HEK293T (cell line): ENCODE results near the gene UBE2Z.
A peak's percentile ranks its signal among the peaks of the same experiment; 100 is the strongest.

Experiments used
- BHLHE40 ChIP-seq: fragments of 450-650 bp; IDR thresholded peaks from 2 replicates; pipeline ENCODE4 v1.6.1; 2016; ENCODE audit warnings: mild to moderate bottlenecking, moderate library complexity, borderline replicate concordance
- CTBP1 ChIP-seq: fragments of 450-650 bp; IDR thresholded peaks from 2 replicates; pipeline ENCODE4 v1.6.1; 2016; ENCODE audit warnings: borderline replicate concordance
- ELF4 ChIP-seq: fragments of 450-650 bp; IDR thresholded peaks from 2 replicates; pipeline ENCODE4 v1.6.1; 2017; ENCODE audit warnings: antibody characterized with exemption
- FOXA1 ChIP-seq: fragments of 450-650 bp; IDR thresholded peaks from 2 replicates; pipeline ENCODE4 v1.6.1; 2016; ENCODE audit warnings: mild to moderate bottlenecking
- FOXK2 ChIP-seq: fragments of 450-650 bp; IDR thresholded peaks from 2 replicates; pipeline ENCODE4 v1.6.1; 2016; ENCODE audit warnings: mild to moderate bottlenecking
- FOXM1 ChIP-seq: fragments of 450-650 bp; IDR thresholded peaks from 2 replicates; pipeline ENCODE4 v1.6.1; 2017; ENCODE audit warnings: mild to moderate bottlenecking, borderline replicate concordance
- HDGF ChIP-seq: fragments of 450-650 bp; IDR thresholded peaks from 2 replicates; pipeline ENCODE4 v1.6.1; 2017; ENCODE audit warnings: antibody characterized with exemption, borderline replicate concordance
- LEF1 ChIP-seq: fragments of 450-650 bp; IDR thresholded peaks from 2 replicates; pipeline ENCODE4 v1.6.1; 2017; ENCODE audit warnings: mild to moderate bottlenecking, borderline replicate concordance
- NFRKB ChIP-seq: fragments of 450-650 bp; IDR thresholded peaks from 2 replicates; pipeline ENCODE4 v1.6.1; 2016; ENCODE audit warnings: mild to moderate bottlenecking, moderate library complexity
- PKNOX1 ChIP-seq: fragments of 450-650 bp; IDR thresholded peaks from 2 replicates; pipeline ENCODE4 v1.6.1; 2016
- SP1 ChIP-seq: fragments of 450-650 bp; IDR thresholded peaks from 2 replicates; pipeline ENCODE4 v1.6.1; 2017
- SUZ12 ChIP-seq: fragments of 450-650 bp; IDR thresholded peaks from 2 replicates; pipeline ENCODE4 v1.6.1; 2016; ENCODE audit warnings: mild to moderate bottlenecking
- TARDBP ChIP-seq: fragments of 450-650 bp; IDR thresholded peaks from 2 replicates; pipeline ENCODE4 v1.6.1; 2016
- ZNF384 ChIP-seq: fragments of 450-650 bp; IDR thresholded peaks from 2 replicates; pipeline ENCODE4 v1.6.1; 2016

- TF ChIP-seq SP1, result no peak
- TF ChIP-seq SUZ12, result no peak
- no peak for TF ChIP-seq TARDBP
- TF ChIP-seq LEF1, result no peak
- 0 out of 2 replicates have a peak, but pooled peaks have one; percentile 18 for TF ChIP-seq HDGF
- no peak for TF ChIP-seq FOXA1
- TF ChIP-seq CTBP1, result no peak
- TF ChIP-seq FOXK2, result no peak
- no peak for TF ChIP-seq PKNOX1
- no peak for TF ChIP-seq ELF4
- TF ChIP-seq FOXM1, result no peak
- no peak for TF ChIP-seq NFRKB
- no peak for TF ChIP-seq BHLHE40
- TF ChIP-seq ZNF384, result no peak
Measured at GRCh38 chr17:48868916-48869500, 39.2 kb upstream of the UBE2Z start.
